Measurements from ENCODE around the gene APPL2.

The APPL2 gene

GRCh38 chr12:105141320-105141922 is 94.6 kb downstream of the APPL2 start:
- Histone ChIP-seq H3K36me3 (ENCODE audit: insufficient read depth) (no peaks in the 10 kb centered on the region), H3K27me3 (ENCODE audit: insufficient read depth, low read depth) (no peaks in the 10 kb centered on the region), H3K79me2 (ENCODE audit: insufficient read depth, low read depth) (no peaks in the 10 kb centered on the region), H3K4me2 (no peak overlapping the region), H4K20me1 (ENCODE audit: insufficient read depth) (no peaks in the 10 kb centered on the region), H3K4me3 (IDR thresholded peaks at IDR 0.05; ENCODE audit: insufficient read depth, low read depth, low read length) (no peak overlapping the region), H3K4me1 (ENCODE audit: low read depth, poor library complexity, severe bottlenecking) (no peaks in the 10 kb centered on the region), H3K27ac (no peak overlapping the region), H2AFZ (ENCODE audit: low read depth) (no peak overlapping the region), H3K9ac (no peak overlapping the region)
- TF ChIP-seq, protein P1, sequence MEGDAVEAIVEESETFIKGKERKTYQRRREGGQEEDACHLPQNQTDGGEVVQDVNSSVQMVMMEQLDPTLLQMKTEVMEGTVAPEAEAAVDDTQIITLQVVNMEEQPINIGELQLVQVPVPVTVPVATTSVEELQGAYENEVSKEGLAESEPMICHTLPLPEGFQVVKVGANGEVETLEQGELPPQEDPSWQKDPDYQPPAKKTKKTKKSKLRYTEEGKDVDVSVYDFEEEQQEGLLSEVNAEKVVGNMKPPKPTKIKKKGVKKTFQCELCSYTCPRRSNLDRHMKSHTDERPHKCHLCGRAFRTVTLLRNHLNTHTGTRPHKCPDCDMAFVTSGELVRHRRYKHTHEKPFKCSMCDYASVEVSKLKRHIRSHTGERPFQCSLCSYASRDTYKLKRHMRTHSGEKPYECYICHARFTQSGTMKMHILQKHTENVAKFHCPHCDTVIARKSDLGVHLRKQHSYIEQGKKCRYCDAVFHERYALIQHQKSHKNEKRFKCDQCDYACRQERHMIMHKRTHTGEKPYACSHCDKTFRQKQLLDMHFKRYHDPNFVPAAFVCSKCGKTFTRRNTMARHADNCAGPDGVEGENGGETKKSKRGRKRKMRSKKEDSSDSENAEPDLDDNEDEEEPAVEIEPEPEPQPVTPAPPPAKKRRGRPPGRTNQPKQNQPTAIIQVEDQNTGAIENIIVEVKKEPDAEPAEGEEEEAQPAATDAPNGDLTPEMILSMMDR (conservative IDR thresholded peaks at IDR 0.05; ENCODE audit: low read depth, low read length), result no peak

DNA sequence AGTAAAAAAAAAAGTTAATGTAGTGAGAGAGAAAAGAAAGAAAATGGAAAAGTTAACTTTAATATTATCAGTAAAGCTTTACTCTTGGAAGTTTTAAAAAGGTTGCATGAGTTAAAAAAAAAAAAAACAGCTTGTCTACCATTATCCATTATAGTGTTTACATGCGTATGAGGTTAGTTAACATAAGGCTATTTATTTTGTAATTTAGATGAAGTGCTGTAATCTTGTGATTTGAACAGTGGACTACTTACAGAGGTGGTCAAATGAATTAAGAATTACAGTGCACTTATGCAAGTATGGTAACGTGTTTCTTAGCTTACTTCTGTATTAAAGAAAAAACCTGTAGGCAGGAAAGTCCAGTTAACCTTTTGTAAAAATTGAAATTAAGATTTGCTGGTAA is 97.7 kb downstream of the APPL2 start:
- H2AFZ ChIP-seq (ENCODE audit: low read depth), result no peak overlapping the region
- no peak overlapping the region for H3K4me2 ChIP-seq
- H3K9ac ChIP-seq, result no peak overlapping the region
- TF ChIP-seq, protein P1 (conservative IDR thresholded peaks at IDR 0.05; ENCODE audit: low read depth, low read length), result no peak
- H3K79me2 ChIP-seq (ENCODE audit: insufficient read depth, low read depth), result no peaks in the 10 kb centered on the region
- H3K4me3 ChIP-seq (IDR thresholded peaks at IDR 0.05; ENCODE audit: insufficient read depth, low read depth, low read length), result no peak overlapping the region
- H3K4me1 ChIP-seq (ENCODE audit: low read depth, poor library complexity, severe bottlenecking), result no peaks in the 10 kb centered on the region
- H3K27me3 ChIP-seq (ENCODE audit: insufficient read depth, low read depth), result no peaks in the 10 kb centered on the region
- no peaks in the 10 kb centered on the region for H3K36me3 ChIP-seq (ENCODE audit: insufficient read depth)
- no peaks in the 10 kb centered on the region for H4K20me1 ChIP-seq (ENCODE audit: insufficient read depth)
- H3K27ac ChIP-seq, result no peak overlapping the region
